ENCODE measurements around the gene MMP20.

MMP20 gene

GRCh38 chr11:102623128-102623527, 2.0 kb downstream of the MMP20 start:
- in situ Hi-C loops (cut with HindIII; ENCODE audit: low sequenced_read_pairs): no loop called here

GRCh38 chr11:102622258-102622657, 2.9 kb downstream of the MMP20 start:
- in situ Hi-C loops (cut with HindIII; ENCODE audit: low sequenced_read_pairs): no loop called here

- in situ Hi-C loops (cut with HindIII; ENCODE audit: low sequenced_read_pairs): no loop called here
Observed at GRCh38 chr11:102620818-102621561, 4.1 kb downstream of the MMP20 start.

- in situ Hi-C loops (cut with HindIII; ENCODE audit: low sequenced_read_pairs): no loop called here
Observed at GRCh38 chr11:102620179-102620578, 5.0 kb downstream of the MMP20 start.

- in situ Hi-C loops (cut with HindIII; ENCODE audit: low sequenced_read_pairs): no loop called here
Observed at GRCh38 chr11:102617466-102618008, 7.6 kb downstream of the MMP20 start.

- in situ Hi-C loops (cut with HindIII; ENCODE audit: low sequenced_read_pairs): no loop called here
Observed at GRCh38 chr11:102615894-102616432, 9.2 kb downstream of the MMP20 start.

GRCh38 chr11:102615077-102615893, 9.8 kb downstream of the MMP20 start:
- in situ Hi-C loops (cut with HindIII; ENCODE audit: low sequenced_read_pairs): no loop called here

- in situ Hi-C loops (cut with HindIII; ENCODE audit: low sequenced_read_pairs): loop anchor here (5.0 kb wide), 1 partner anchor 267 kb away; the partner anchor contains the start of gene BIRC2
Observed at GRCh38 chr11:102614485-102614884, 10.6 kb downstream of the MMP20 start.

GRCh38 chr11:102614031-102614430, 11.1 kb downstream of the MMP20 start:
- in situ Hi-C loops (cut with HindIII; ENCODE audit: low sequenced_read_pairs): loop anchor here (5.0 kb wide), 1 partner anchor 267 kb away; the partner anchor contains the start of gene BIRC2

- in situ Hi-C loops (cut with HindIII; ENCODE audit: low sequenced_read_pairs): loop anchor here (5.0 kb wide), 1 partner anchor 266 kb away; the partner anchor contains the start of gene BIRC2
Observed at GRCh38 chr11:102613450-102613849, 11.7 kb downstream of the MMP20 start.

- in situ Hi-C loops (cut with HindIII; ENCODE audit: low sequenced_read_pairs): loop anchor here (5.0 kb wide), 1 partner anchor 264 kb away; the partner anchor contains the start of gene BIRC2
Observed at GRCh38 chr11:102611291-102611690, 13.8 kb downstream of the MMP20 start.

- in situ Hi-C loops (cut with HindIII; ENCODE audit: low sequenced_read_pairs): loop anchor here (5.0 kb wide), 1 partner anchor 263 kb away; the partner anchor contains the start of gene BIRC2
Observed at GRCh38 chr11:102610200-102610599, 14.9 kb downstream of the MMP20 start.

- in situ Hi-C loops (cut with HindIII; ENCODE audit: low sequenced_read_pairs): no loop called here
Observed at GRCh38 chr11:102608699-102609098, 16.4 kb downstream of the MMP20 start.

GRCh38 chr11:102604875-102605274, 20.3 kb downstream of the MMP20 start:
- in situ Hi-C loops (cut with HindIII; ENCODE audit: low sequenced_read_pairs): no loop called here

- in situ Hi-C loops (cut with HindIII; ENCODE audit: low sequenced_read_pairs): no loop called here
Observed at GRCh38 chr11:102604011-102604410, 21.1 kb downstream of the MMP20 start.

- in situ Hi-C loops (cut with HindIII; ENCODE audit: low sequenced_read_pairs): no loop called here
Observed at GRCh38 chr11:102603576-102603975, 21.6 kb downstream of the MMP20 start.

GRCh38 chr11:102603091-102603490, 22.0 kb downstream of the MMP20 start:
- in situ Hi-C loops (cut with HindIII; ENCODE audit: low sequenced_read_pairs): no loop called here

- in situ Hi-C loops (cut with HindIII; ENCODE audit: low sequenced_read_pairs): no loop called here
Observed at GRCh38 chr11:102600666-102601065, 24.5 kb downstream of the MMP20 start.

- in situ Hi-C loops (cut with HindIII; ENCODE audit: low sequenced_read_pairs): no loop called here
Observed at GRCh38 chr11:102599642-102600261, 25.4 kb downstream of the MMP20 start.

GRCh38 chr11:102598272-102598671, 26.9 kb downstream of the MMP20 start:
- in situ Hi-C loops (cut with HindIII; ENCODE audit: low sequenced_read_pairs): no loop called here

GRCh38 chr11:102596578-102596977, 28.6 kb downstream of the MMP20 start:
- in situ Hi-C loops (cut with HindIII; ENCODE audit: low sequenced_read_pairs): no loop called here

Data from DLD1 (cell line).